ENCODE measurements around the gene LRRC45.

The LRRC45 gene

DNA sequence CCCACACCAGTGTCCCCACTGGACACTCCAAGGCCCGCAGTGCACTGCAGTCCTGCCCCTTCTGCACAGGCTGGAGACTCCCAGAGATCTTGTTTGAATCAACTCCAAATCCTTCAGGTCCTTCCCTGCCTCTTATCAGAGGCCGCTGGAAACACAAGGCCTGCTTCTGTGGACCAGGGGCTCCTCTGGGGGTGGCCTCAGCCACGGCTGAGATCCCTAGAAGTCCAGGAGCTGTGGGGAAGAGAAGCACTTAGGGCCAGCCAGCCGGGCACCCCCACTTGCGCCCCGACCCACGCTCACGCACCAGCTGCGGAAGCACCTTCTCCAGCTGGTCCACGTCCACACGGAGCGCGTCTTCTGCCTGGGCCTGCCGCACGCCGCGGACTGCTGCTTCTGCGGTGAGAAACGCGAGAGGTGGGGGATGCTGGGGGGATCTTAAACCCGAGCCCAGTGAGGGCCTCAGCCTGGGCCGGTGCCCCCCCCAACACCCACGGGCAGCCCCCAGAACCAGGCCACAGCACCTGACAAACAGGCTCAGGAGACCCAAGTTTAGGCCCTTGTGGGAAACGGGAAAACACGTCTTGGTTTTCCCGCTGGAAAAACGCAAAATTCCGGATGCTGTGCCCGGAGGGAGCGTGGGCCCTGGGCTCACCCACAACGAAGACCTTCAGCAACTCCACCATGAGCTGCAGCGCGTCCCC, 4.0 kb upstream of the LRRC45 start:
- no peak for DNase-seq (ENCODE audit: low read depth in 2 of 2)

DNA sequence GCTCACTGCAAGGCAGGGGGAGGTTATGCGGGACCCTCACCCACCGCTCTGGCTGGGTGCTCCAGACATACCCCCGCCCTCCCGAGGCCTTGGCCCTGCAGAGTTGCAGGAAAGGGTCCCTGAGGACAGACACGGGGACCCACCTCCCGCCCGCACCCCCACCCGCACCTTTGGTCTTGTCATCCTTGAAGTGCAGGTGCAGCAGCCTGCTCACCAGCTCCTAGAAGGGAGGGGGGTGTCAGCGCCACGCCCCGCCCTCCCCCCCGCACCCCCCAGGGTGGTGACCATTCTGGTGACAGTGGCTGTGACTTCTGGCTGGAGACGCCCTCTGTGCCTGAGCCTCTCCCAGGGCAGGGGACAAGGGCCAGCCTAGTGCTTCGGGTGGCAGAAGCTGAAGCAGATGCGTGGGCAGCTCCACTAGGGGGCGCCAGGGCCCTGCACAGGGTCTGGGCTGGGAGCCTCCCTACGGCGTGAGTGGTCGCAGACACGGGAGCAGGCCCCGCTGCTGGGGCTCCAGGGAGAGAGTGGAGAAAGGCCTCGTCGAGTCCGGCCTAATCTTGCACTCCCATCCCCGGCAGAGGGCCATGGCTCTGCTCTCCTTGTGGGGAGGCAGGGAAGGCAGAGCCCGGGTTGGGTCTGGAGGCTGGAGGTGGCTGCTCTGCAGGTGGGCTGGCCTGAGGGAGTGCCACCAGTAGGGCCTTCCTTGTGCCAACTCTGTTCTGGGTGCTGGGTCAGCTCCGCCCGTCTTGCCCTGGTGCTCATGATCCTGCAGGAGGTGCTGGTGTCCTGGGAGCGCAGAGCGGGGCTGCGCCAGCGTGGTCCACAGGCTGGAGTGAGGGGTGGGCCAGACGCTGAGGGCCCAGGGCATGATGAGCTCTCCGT, 3.2 kb upstream of the LRRC45 start:
- DNase-seq (ENCODE audit: low read depth in 2 of 2): peak; percentile 70 to 74

DNA sequence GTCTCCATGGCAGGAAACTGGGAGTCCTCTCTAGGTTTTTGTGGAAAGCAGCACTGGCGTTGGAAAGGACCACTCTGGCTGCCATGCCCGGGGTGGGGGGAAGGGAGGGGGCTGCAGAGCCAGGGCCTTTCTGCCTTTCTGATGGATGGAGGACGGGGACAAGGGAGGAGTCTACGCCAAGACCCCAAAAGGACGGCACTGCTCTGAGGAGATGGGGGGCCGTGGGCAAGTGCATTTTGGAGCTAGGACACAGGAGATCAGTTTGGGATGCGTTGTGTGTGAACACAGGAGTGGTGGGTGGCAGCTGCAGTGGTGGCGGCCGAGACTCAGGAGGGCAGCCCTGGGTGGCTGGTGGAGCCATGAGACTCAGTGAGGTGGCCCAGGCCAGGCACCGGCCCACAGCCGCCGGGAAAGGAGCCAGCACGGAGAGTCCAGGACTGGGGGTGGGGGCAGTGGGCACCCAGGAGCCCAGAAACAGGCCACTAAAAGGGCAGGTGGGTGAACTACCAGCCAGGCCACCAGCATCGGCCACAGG, 2.5 kb upstream of the LRRC45 start:
- no peak for DNase-seq (ENCODE audit: low read depth in 2 of 2)

DNA sequence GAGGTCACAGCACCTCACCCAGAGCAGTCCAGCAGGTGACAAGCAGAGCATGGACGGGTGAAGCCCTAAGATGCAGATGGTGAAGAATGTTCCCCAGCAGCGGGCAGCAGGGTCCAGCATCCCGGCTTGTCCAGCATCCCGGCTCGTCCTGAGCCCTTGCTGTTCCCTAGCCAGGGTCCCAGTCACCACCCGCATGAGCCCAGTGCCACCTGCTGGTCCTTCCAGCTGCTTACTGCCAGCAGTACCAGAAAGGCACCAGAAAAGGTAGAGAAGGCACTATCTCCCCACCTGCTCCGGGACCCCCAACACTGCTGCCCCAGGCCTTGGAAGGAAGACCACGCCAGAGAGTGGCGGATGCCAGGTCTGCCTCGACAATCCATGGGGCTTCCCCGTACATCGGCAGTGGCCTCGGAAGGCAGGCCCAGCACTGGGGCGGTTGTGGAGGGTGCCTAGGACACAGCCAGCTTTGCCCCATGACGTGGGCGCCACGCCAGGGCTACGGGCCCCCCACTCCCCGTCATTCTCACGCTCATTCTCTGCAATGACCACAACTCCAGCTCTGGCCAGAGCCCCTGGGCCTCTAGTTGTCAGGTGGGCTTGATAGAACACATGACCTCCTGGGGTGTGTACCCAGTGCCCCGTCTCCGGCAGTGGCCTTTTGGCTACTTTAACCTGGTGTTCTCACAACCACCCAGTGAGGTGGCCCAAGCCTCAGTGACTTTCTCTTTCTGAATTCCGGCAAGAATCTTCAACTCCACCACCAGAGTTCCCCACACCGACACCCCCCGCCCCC, 1.8 kb upstream of the LRRC45 start:
- DNase-seq (ENCODE audit: low read depth in 2 of 2): peak in 1 of 2 donors; percentile 57

DNA sequence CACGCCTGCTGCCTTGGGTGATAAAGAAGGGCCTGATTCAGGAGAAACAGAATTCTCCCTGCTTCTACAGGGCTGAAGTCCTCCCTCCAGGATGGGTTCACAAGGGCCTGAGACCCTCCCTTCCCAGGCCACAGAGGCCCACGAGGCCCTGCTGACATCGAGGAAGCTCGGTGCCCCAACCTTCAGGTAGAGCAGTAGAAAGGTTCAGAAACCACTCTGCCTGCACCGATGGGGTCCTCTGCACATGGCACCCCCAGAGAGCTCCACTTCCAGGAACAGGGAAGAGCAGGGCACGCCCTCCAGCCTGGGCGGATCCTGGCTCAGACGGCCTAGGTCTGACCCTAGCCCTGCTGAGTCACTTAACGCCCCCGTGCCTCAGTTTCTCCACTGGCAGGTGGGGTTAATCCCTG, 1.2 kb upstream of the LRRC45 start:
- DNase-seq (ENCODE audit: low read depth in 2 of 2): no peak

DNA sequence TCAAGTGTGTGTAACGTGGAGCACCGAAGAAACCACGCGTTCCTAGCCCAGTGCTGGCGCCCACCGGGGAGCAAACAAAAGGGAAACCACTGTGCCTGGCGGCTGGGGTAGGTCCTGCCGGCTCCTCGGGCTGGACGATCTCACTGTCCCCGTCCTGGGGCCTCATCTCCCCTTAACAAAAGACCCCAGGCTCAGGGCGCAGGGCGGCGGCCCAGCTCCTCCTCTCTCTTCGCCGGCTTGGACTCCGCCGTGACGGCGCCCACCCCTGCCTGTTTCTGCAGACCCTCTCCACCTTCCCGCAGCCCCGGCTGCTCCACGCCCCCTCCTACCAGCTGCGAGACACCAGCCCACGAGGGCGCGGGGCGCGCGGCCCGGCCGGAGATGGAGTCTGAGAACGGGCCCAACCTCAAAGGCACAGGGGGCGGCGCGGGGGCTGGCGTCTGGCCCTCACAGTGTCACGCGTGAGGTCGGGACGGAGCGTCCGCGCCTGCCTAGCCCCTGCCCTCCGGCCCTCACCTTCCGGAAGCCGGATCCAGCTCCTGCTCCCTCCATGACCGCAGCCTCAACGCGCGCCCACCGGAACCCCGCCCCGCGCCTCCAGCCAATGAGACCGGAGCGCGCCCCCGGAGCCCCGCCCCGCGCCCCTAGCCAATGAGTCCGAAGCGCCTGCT, 660 bp upstream of the LRRC45 start, which contains the start of gene CENPX:
TSS of gene CENPX (minus strand) at position 569 of the 671 bp plus-strand sequence. CDS start at position 552, 17 bp downstream.
- no peak for DNase-seq (ENCODE audit: low read depth in 2 of 2)

DNA sequence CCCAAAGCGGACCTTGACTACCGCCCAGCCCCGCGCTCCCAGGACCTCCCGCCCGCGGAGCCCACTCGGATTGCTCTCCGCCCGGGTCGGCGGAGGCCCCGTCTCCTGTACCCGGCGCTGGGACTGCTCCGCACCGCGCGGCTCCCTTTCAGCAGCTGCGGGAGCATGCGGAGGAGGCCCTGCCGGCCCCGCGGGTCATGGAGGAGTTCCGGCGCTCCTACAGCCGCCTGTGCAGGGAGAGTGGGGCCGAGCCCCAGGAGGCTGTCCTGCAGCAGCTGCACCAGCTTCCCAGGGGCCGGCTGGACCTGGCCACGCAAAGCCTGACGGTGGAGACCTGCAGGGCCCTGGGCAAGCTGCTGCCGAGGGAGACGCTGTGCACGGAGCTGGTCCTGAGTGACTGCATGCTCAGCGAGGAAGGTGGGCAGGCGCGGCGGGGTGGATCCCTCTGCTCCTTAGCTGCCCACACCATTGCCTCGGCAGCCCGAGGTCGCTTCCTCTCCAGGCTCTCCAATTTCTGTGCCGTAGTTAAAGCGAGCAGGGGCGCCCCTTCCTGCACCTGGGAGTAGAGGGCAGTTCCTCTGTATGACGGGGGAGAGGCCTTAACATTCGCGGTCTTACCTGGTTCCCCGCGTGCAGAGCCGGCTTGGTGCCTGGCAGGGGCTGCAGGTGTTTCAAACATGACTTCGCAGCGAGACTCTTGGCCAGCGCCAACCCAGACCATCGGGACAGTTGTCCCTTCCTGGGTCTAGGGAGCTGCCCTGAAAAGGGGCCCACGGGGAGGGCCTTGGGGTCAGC, 539 bp downstream of the LRRC45 start:
- DNase-seq (ENCODE audit: low read depth in 2 of 2): no peak

DNA sequence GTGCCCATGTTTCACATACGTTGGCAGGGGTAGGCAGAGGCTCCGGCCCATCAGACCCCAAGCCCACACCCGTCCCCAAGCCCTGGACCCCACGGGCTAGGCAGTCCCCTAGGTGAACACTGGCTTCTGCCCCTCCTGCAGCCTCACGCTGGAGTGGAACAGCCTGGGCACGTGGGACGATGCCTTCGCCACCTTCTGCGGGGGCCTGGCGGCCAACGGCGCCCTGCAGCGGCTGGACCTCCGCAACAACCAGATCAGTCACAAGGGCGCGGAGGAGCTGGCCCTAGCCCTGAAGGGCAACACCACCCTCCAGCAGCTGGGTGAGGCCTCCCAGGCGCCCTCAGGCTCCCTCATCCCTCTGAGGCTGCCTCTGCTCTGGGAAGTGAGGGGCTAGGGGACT, 1.8 kb downstream of the LRRC45 start:
- DNase-seq (ENCODE audit: low read depth in 2 of 2): no peak

DNA sequence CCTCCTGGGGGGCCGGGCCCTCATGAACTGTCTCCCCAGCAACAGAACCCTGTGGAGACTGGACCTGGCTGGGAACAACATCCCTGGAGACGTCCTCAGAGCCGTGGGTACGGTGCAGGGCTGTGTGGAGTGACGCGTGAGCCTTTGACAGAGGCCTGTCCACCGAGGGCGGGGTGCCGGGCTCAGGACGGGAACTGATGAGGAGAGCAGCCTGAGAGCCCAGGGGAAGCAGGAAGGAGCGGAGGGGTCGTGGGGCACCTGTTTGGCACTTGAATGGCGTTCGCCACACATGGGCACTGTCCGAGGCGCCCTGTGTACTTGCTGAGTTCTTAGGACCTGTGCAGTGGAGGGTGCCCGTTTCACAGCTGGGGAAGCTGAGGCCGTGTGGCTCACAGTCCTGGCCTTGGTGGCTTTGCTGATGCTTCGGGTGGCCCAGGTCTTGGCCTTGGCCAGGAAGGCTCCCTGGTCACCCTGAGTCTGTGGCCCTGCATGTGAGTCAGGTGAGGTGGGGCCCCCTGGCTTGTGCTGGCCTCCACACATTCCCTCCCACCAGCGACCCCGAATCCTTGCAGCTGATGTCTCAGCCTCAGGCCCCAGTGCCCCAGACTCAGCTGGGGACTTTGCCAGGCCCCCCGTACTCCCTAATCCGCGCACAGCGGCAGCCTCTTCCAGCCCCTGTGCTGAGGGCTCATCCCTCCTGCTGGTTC, 2.4 kb downstream of the LRRC45 start:
- no peak for DNase-seq (ENCODE audit: low read depth in 2 of 2)

DNA sequence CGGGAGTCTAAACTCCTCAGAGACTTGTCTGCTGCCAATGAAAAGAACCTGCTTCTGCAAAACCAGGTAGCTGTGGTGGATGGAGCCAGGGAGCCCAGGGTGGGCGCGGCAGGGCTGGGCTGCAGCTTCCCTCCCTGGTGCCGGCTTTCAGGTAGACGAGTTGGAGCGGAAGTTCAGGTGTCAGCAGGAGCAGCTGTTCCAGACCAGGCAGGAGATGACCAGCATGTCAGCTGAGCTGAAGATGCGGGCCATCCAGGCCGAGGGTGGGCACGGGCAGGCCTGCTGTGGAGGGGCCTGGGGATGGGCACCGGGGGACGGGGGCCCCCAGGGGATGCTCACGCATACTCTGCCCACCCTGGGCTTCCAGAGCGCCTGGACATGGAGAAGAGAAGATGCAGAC, 5.1 kb downstream of the LRRC45 start:
- no peak for DNase-seq (ENCODE audit: low read depth in 2 of 2)

DNA sequence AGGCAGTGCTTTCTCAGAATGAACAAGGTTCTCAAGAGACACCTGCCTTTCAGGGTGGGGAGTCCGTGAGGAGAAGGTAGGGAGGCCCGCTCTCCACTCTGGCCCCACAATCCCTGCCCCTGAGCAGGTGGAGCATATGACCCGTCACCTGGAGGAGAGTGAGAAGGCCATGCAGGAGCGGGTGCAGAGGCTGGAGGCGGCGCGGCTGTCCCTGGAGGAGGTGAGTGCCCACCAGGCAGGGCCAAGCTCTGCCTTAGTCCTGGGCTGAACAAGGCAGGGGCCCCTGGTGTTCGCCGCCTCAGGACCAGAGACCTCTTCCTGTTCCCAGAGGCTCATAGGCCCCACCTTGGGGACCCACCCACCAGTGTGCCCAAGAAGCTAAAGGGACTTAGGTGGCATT, 5.9 kb downstream of the LRRC45 start:
- DNase-seq (ENCODE audit: low read depth in 2 of 2): no peak

DNA sequence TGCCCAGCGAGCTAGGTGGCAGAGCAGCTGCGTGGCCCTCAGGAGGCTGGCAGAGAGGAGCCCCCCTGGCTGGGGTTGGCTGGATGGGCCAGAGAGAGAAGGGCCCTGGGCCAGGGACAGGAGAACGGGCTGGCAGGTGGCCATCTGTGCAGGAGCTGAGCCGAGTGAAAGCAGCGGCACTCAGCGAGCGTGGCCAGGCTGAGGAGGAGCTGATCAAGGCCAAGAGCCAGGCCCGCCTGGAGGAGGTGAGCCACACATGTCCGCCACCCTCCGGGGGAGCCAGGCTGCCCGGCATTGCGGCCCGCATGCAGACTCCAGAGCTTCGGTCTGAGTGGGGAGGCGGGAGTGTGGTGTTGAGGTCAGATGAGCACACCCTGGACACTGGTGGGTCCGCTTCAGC, 6.3 kb downstream of the LRRC45 start:
- DNase-seq (ENCODE audit: low read depth in 2 of 2): no peak

DNA sequence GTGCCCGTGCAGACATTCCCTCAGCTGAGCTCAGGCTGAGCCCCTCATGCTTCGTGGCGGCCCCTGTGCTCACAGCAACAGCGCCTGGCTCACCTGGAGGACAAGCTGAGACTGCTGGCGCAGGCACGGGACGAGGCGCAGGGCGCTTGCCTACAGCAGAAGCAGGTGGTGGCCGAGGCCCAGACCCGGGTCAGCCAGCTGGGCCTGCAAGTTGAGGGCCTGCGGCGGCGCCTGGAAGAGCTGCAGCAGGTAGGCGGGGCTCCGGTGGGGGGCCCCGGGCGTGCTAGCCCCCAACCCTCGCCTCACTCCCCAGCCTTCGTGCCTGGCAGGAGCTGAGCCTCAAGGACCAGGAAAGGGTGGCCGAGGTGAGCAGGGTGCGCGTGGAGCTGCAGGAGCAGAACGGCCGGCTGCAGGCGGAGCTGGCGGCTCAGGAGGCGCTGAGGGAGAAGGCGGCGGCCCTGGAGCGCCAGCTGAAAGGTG, 6.9 kb downstream of the LRRC45 start:
- DNase-seq (ENCODE audit: low read depth in 2 of 2): no peak

DNA sequence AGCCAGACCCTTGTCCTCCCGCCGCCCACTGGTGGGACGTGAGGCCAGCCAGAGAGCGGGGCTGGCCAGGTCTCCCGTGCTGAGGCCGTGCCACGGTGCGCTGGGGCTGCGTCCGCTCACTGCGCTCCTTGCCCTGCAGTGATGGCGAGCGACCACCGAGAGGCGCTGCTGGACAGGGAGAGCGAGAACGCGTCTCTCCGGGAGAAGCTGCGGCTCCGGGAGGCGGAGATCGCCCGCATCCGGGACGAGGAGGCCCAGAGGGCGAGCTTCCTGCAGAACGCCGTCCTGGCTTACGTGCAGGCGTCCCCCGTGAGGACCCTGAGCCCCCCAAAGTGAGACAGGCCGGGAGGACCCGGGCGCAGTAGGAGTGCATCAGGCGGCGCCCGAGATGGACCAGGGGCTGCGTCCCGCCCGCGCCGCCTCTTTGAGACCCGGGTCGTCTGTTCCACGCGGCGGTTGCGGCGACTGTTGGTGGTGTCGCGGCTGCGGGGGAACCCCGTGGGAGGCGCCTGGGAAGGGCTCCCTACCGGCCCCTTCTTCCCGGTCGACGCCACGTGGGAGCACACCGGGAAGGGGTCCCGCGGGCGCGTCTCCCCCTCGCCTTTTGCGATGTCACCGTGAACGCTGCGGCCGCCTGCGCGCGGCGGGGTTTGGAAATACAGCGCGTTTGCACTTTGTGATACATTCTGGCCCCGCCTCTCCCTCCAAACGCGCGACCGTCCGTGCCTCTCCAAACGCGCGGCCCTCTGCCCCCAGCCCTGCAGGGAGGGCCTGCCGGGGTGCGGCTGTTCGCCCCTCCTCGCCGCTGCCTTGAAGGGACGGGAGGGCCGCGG, 7.6 kb downstream of the LRRC45 start:
- DNase-seq (ENCODE audit: low read depth in 2 of 2): peak; percentile 82 to 83

DNA sequence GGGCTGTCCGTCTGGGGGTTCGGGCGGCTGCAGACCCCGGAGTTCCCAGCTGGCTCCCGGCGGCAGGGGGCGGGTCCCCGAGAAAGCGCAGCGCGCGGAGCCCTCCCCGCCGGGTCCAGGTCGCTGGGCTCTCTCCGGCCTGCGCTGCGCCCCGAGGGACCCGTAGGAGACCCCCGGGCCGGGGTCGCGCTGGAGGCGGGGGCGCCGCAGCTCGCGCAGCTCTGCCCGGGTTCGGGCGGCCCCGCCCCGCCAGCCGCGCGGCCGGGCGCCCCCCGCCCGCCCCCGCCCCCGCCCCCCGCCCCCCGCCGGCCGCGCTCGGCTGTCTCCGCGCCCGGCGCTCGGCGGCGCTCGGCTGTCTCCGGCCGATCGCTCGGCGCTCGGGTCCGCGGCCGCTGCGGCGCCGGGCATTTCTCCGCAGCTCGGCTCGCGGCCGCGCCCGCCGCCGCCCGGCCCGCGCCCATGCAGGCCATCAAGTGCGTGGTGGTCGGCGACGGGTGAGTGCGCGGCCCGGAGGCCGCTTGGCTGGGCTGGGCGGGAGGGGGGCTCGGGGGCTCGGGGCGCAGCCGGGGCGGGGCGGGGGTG, 8.3 kb downstream of the LRRC45 start, which contains the start of gene RAC3:
TSS of gene RAC3 (plus strand) at position 376 of the 582 bp plus-strand sequence. CDS start at position 460, 84 bp downstream.
- no peak for DNase-seq (ENCODE audit: low read depth in 2 of 2)

DNA sequence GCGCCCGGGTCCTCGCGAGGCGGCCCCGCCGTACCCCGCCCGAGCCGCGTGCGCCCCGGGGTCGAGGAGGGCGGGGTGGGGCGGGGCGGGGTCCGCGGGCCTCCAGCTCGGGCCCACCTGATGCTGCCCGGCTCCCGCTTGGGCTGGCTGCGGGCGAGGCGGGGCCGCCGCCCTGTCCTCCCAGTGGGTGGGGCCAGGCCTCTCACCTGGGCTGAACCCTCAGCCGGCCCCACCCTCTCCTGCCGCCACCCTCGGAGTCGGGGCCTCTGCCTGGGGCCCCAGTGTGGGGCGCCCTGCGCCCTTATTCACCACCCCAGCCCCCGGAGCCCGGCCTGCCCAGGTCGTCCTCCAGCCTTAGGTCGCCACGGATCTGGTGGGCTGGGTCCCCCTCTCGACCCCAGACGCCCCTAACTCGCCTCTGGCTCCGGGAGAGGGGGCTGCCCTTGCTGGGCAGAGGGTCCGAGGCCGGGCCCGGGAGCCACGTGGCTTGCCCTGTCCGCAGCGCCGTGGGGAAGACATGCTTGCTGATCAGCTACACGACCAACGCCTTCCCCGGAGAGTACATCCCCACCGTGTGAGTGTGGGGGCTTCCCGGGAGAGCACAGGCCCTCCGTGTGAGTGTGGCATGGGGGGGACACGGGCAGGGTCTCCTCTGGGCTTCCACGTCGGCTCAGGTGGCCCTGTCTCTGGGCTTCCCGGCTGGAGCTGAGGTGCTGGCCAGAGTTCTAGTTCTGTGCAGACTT, 9.0 kb downstream of the LRRC45 start:
- DNase-seq (ENCODE audit: low read depth in 2 of 2): no peak

DNA sequence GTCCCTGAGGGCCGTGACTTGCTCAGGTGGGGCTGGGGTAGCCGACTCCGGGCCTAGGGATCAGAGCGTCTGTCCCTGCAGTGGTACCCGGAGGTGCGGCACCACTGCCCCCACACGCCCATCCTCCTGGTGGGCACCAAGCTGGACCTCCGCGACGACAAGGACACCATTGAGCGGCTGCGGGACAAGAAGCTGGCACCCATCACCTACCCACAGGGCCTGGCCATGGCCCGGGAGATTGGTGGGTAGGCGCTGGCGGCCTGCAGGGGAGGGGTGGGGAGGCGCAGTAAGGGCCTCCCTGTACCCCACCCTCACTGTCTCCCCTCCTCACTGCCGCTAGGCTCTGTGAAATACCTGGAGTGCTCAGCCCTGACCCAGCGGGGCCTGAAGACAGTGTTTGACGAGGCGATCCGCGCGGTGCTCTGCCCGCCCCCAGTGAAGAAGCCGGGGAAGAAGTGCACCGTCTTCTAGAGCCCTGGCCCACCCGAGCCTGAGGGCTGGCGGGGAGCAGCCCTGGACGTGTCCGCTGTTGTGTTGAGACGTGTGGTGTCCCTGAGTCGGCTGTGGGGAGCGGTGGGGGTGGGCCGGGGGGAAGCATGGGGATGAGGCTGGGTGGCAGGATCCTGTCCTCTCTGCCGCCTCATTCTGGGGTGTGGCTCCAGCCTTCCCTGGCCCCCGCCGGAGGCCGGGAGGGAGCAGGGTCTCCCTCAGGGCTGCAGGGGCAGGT, 10.4 kb downstream of the LRRC45 start:
- DNase-seq (ENCODE audit: low read depth in 2 of 2): no peak

All from stimulated activated CD4-positive, alpha-beta T cell treated with anti-CD3 and anti-CD28 coated beads, Interleukin-4, amount 100 ng/mL, for 48 hours (primary cell).